ENCODE measurements around the gene AKR1A1. TPM values are rescaled to one million over a fixed set of nuclear protein-coding genes. Genes with fewer than 3 reads are reported as not detected.

Gene AKR1A1
- total RNA-seq, 2 donors from 2014 or later: 35.3 to 130 TPM

DNA sequence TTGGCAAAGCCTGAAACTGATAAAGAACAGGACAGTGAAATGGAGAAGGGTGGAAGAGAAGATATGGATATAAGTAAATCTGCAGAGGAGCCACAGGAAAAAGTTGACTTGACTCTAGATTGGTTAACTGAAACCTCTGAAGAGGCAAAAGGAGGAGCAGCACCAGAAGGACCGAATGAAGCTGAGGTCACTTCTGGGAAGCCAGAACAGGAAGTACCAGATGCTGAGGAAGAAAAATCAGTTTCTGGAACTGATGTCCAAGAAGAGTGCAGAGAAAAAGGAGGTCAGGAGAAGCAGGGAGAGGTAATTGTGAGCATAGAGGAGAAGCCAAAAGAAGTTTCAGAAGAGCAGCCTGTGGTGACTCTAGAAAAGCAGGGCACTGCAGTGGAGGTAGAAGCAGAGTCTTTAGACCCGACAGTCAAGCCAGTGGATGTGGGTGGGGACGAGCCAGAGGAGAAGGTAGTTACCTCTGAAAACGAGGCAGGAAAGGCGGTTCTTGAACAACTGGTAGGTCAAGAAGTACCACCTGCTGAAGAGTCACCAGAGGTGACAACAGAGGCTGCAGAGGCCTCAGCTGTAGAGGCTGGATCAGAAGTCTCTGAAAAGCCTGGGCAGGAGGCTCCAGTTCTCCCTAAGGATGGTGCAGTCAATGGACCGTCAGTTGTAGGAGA, 56.9 kb downstream of the AKR1A1 start:
- H3K9me3 ChIP-seq: no peaks in the 10 kb centered on the region
- DNase-seq (ENCODE audit: low spot score): no peak
- no peak overlapping the region for H3K4me3 ChIP-seq
- TF ChIP-seq CTCF (IDR thresholded peaks at IDR 0.05): no peak
- no peak for ATAC-seq (ENCODE audit: insufficient number of reproducible peaks, low FRiP score, low read depth)
- peaks cover 13% of the 10 kb centered on the region for H3K36me3 ChIP-seq
- peaks cover 4% of the 10 kb centered on the region in 2 donors for H3K4me1 ChIP-seq (ENCODE audit: control insufficient read depth in 1 of 2, low read depth in 2 of 2)
- H3K27me3 ChIP-seq (replicated peaks; ENCODE audit: insufficient read depth): no peaks in the 10 kb centered on the region
- H3K27ac ChIP-seq: no peak overlapping the region

DNA sequence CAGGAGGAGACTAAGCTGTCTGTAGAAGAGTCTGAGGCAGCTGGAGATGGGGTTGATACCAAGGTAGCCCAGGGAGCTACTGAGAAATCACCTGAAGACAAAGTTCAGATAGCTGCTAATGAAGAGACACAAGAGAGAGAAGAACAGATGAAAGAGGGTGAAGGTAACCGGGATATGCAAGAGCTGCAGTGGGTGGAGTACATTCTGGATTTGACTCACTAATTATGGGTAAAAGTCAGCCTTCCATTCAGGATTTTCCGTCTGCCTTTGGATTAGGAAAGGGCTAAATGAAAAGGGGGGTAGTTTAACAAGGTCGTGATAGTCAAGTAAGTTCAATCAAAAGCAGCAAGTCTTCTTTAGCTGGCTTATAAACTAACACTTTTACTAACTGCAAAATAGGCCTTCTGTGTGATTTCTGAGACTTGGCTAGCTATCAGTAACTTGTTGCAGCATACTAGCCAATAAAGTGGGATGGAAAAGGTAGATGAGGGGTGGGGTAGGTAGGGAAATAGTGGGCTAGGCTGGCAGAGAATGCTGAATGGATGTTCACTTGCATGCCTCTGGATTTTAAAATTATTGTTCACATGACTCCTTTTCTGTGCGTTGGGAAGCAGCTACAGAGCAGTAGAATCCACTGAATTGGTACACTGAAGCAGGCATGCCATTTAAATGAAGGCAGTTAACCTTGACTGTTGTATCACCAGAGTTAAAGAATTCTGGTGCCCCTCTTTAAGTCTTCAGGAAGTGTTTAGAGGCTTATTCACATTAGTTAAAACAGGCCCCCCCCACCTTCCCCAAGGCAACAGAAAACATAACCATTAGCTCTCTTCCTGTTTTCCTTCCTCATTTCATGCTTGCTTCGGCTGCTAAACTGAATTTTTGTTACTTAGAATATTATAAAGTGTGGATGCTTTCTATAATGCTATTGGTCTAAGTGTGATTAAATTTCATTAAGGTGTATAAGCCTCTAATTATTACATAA, 57.8 kb downstream of the AKR1A1 start:
- ATAC-seq (ENCODE audit: insufficient number of reproducible peaks, low FRiP score, low read depth): no peak
- peaks cover 16% of the 10 kb centered on the region for H3K36me3 ChIP-seq

DNA sequence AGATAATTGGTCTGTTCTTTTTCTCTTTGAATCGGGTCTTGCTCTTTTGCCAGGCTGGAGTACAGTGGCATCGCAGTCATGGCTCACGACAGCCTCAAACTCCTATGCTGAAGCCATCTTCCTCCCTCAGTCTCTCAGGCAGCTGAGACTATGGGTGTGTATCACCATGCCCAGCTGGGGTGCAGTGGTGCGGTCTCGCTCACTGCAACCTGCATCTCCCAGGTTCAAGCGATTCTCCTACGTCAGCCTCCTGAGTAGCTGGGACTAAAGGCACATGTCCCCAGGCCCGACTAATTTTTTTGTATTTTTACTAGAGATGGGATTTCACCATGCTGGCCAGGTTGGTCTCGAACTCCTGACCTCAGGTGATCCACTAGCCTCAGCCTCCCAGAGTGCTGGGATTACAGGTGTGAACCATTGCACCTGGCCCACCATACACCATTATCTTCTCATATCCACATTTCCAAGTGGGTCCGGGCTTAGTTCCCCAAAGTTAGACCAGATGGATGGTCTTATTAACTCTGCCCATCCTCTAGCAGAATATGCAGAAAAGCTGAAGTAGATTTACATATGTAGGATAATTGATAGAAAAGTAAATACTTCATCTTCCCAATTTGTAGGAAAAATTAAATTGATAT, 60.1 kb downstream of the AKR1A1 start:
- peaks cover 29% of the 10 kb centered on the region for H3K36me3 ChIP-seq
- no peak overlapping the region for H3K27ac ChIP-seq
- no peak for ATAC-seq (ENCODE audit: insufficient number of reproducible peaks, low FRiP score, low read depth)
- DNase-seq (ENCODE audit: low spot score): no peak
- no peak for TF ChIP-seq CTCF (IDR thresholded peaks at IDR 0.05)
- no peak overlapping the region for H3K4me3 ChIP-seq
- peaks cover 0 to 4% of the 10 kb centered on the region in 2 donors for H3K4me1 ChIP-seq (ENCODE audit: control insufficient read depth in 1 of 2, low read depth in 2 of 2)
- no peaks in the 10 kb centered on the region for H3K9me3 ChIP-seq
- no peaks in the 10 kb centered on the region for H3K27me3 ChIP-seq (replicated peaks; ENCODE audit: insufficient read depth)

More for the DNA sequence above, 57.8 kb downstream of the AKR1A1 start:
- Histone ChIP-seq H3K9me3 (no peaks in the 10 kb centered on the region), H3K27me3 (replicated peaks; ENCODE audit: insufficient read depth) (no peaks in the 10 kb centered on the region), H3K27ac (no peak overlapping the region), H3K4me1 (ENCODE audit: control insufficient read depth in 1 of 2, low read depth in 2 of 2) (peaks cover 0 to 4% of the 10 kb centered on the region in 2 donors), H3K4me3 (no peak overlapping the region)
- TF ChIP-seq CTCF (IDR thresholded peaks at IDR 0.05): no peak
- no peak for DNase-seq (ENCODE audit: low spot score)

GRCh38 chr1:45612941-45613579, 62.4 kb downstream of the AKR1A1 start:
- H3K4me1 ChIP-seq (ENCODE audit: control insufficient read depth in 1 of 2, low read depth in 2 of 2): peaks cover 0 to 4% of the 10 kb centered on the region in 2 donors
- DNase-seq (ENCODE audit: low spot score) (no peak), ATAC-seq (ENCODE audit: insufficient number of reproducible peaks, low FRiP score, low read depth) (no peak)
- H3K27ac ChIP-seq: no peak overlapping the region
- H3K9me3 ChIP-seq: no peaks in the 10 kb centered on the region
- TF ChIP-seq CTCF (IDR thresholded peaks at IDR 0.05): no peak
- H3K36me3 ChIP-seq: peaks cover 40% of the 10 kb centered on the region
- H3K4me3 ChIP-seq: no peak overlapping the region
- no peaks in the 10 kb centered on the region for H3K27me3 ChIP-seq (replicated peaks; ENCODE audit: insufficient read depth)

Data from thoracic aorta (tissue), 2 donors.